K562 (cell line): ENCODE data around the gene GLT6D1. TPM values are rescaled to one million over a fixed set of nuclear protein-coding genes. Genes with fewer than 3 reads are reported as not detected.

Experiments
- ATAC-seq: fragments of 200-7000 bp; cut with Tn5 transposase; 3 replicates; pipeline ENCODE4 v1.9.1; 2020; ENCODE audit warnings: moderate library complexity
- Bru-seq: library from RNA; stranded (reverse); fragments of 400-500 nt; gene quantifications from one replicate; lab custom pipeline; 2021; lab: Mats Ljungman, UMichigan
- BruChase-seq, 2 experiments: library from RNA; stranded (reverse); fragments of 400-500 nt; gene quantifications; one replicate each; lab custom pipeline; 2021; lab: Mats Ljungman, UMichigan
- BruUV-seq: library from RNA; stranded (reverse); fragments of 400-500 nt; replicated peaks from 2 replicates; lab custom pipeline; 2021; lab: Mats Ljungman, UMichigan
- CTCF ChIA-PET: fragments of 300-600 bp; formaldehyde crosslinking; extraction: SDS; loops from one replicate; lab custom pipeline; 2021; ENCODE audit warnings: low intra/inter-chr PET ratio; lab: Yijun Ruan, JAX
- POLR2A ChIA-PET: fragments of 300-600, 350-650 bp; sonication (Branson Sonifier 250); formaldehyde crosslinking; extraction: SDS; loops from one replicate; lab custom pipeline; 2021; ENCODE audit warnings: antibody characterized with exemption, inconsistent platforms; lab: Yijun Ruan, JAX
- DNase-seq, 4 experiments: peaks; one replicate each; pipeline versions ENCODE4 v3.0.0 to v3.0.0-alpha.2; 2011 to 2018; ENCODE audit warnings: low spot score in 3 of 4, mixed read lengths in 3 of 4; ENCODE audit errors: extremely low read depth in 1 of 4
- FAIRE-seq: peaks from 2 replicates; lab custom pipeline; 2011; peaks lifted over from hg19 to GRCh38; lab: Jason Lieb, UNC
- H2AFZ ChIP-seq: 2 replicates; pipeline ENCODE4 v1.6.0; 2011; ENCODE audit warnings: low read depth, low read length, control low read depth, inconsistent platforms
- H3K27ac ChIP-seq: fragments of 200-600 bp; 3 replicates; pipeline ENCODE4 v1.8.0; 2011; ENCODE audit warnings: low read depth, mild to moderate bottlenecking, control low read depth, inconsistent platforms, low read length, moderate library complexity, mixed read lengths; ENCODE audit errors: extremely low read depth
- H3K27me3 ChIP-seq, 2 experiments: fragments of 300-600 bp in 1 of 2; 2 replicates in 1 of 2; 3 replicates in 1 of 2; pipeline versions ENCODE4 v1.6.0 to v1.8.0; 2011; ENCODE audit warnings: inconsistent platforms in 2 of 2, low read length in 2 of 2, mild to moderate bottlenecking in 1 of 2, mixed read lengths in 1 of 2, moderate library complexity in 1 of 2; ENCODE audit not compliant: control insufficient read depth in 2 of 2, insufficient read depth in 2 of 2
- H3K36me3 ChIP-seq: fragments of 300-600 bp; 3 replicates; pipeline ENCODE4 v1.8.0; 2011; ENCODE audit warnings: mild to moderate bottlenecking, low read length, inconsistent platforms; ENCODE audit not compliant: control insufficient read depth, insufficient read depth
- H3K4me1 ChIP-seq, 2 experiments: fragments of 200-600 bp in 1 of 2; replicated peaks in 1 of 2; 2 replicates in 1 of 2; 3 replicates in 1 of 2; pipeline versions ENCODE4 v1.5.1 to v1.8.0; 2011; ENCODE audit warnings: inconsistent platforms in 2 of 2, low read length in 2 of 2, mild to moderate bottlenecking in 1 of 2, mixed read lengths in 1 of 2, moderate library complexity in 1 of 2; ENCODE audit not compliant: control insufficient read depth in 2 of 2, insufficient read depth in 2 of 2
- H3K4me2 ChIP-seq: 2 replicates; pipeline ENCODE4 v1.6.1; 2011; ENCODE audit warnings: low read length, control low read depth, inconsistent platforms, mixed read lengths; ENCODE audit not compliant: insufficient read depth
- H3K4me3 ChIP-seq: fragments of 200-600 bp; sonication (generic), shearing (Covaris generic); 2 replicates; pipeline ENCODE4 v1.5.1; 2016; ENCODE audit warnings: control low read depth, inconsistent platforms
- H3K79me2 ChIP-seq: fragments of 200-600 bp; 3 replicates; pipeline ENCODE4 v1.8.0; 2011; ENCODE audit warnings: low read length, inconsistent platforms; ENCODE audit not compliant: control insufficient read depth, insufficient read depth
- H3K9ac ChIP-seq, 2 experiments: 2 replicates each; pipeline versions ENCODE4 v1.6.0 to v1.6.1; 2011; ENCODE audit warnings: low read depth in 2 of 2, low read length in 2 of 2, control low read depth in 1 of 2, inconsistent platforms in 1 of 2, mild to moderate bottlenecking in 1 of 2, mixed read lengths in 1 of 2; ENCODE audit not compliant: insufficient read depth in 1 of 2
- H3K9me1 ChIP-seq: one replicate; pipeline ENCODE4 v1.6.0; 2011; ENCODE audit warnings: inconsistent platforms, mild to moderate bottlenecking, low read length, moderate library complexity; ENCODE audit not compliant: control insufficient read depth, insufficient read depth
- H3K9me3 ChIP-seq: replicated peaks from 2 replicates; pipeline ENCODE4 v1.5.1; 2011; ENCODE audit warnings: low read depth, low read length, inconsistent platforms; ENCODE audit not compliant: control insufficient read depth, insufficient read depth
- H4K20me1 ChIP-seq: replicated peaks from 2 replicates; pipeline ENCODE4 v1.6.1; 2011; ENCODE audit warnings: low read length, inconsistent platforms, mixed read lengths; ENCODE audit not compliant: control insufficient read depth, insufficient read depth
- CEBPB ChIP-seq: fragments of 450-650 bp; IDR thresholded peaks from 2 replicates; pipeline ENCODE4 v1.6.1; 2016; ENCODE audit warnings: missing genetic modification characterization, missing compliant biosample characterization
- ETV5 ChIP-seq: sonication (generic); formaldehyde crosslinking; IDR thresholded peaks from 2 replicates; pipeline ENCODE4 v1.4.0; 2020; ENCODE audit warnings: low read depth, mild to moderate bottlenecking, missing genetic modification reagents
- FOSL1 ChIP-seq: fragments of 200-800 bp; sonication (Bioruptor generic); conservative IDR thresholded peaks from 2 replicates; pipeline ENCODE4 v1.6.1; 2016; ENCODE audit warnings: missing genetic modification characterization, missing compliant biosample characterization
- GTF2E2 ChIP-seq: fragments of 200-800 bp; sonication (Bioruptor generic); IDR thresholded peaks from 2 replicates; pipeline ENCODE4 v1.6.1; 2016; ENCODE audit warnings: missing genetic modification characterization, missing compliant biosample characterization
- HMGN3 ChIP-seq: IDR thresholded peaks from 2 replicates; pipeline ENCODE4 v1.6.1; 2011; ENCODE audit warnings: borderline replicate concordance, low read depth, mild to moderate bottlenecking, mixed read lengths, low read length; ENCODE audit not compliant: insufficient read length; ENCODE audit errors: extremely low read depth
- IFI16 ChIP-seq: fragments of 250-450 bp; sonication (Bioruptor Pico); IDR thresholded peaks from 2 replicates; pipeline ENCODE4 v2.1.2; 2022; ENCODE audit warnings: mild to moderate bottlenecking, inconsistent platforms
- KLF16 ChIP-seq: IDR thresholded peaks from 2 replicates; pipeline ENCODE4 v1.6.1; 2016; ENCODE audit warnings: antibody characterized with exemption
- MCM2 ChIP-seq: fragments of 450-650 bp; IDR thresholded peaks from 2 replicates; pipeline ENCODE4 v1.6.1; 2017; ENCODE audit warnings: low read depth, mild to moderate bottlenecking
- NBN ChIP-seq: fragments of 450-650 bp; IDR thresholded peaks from 2 replicates; pipeline ENCODE4 v1.6.1; 2016; ENCODE audit warnings: low read depth, mild to moderate bottlenecking
- NELFE ChIP-seq: IDR thresholded peaks from 2 replicates; pipeline ENCODE4 v1.6.1; 2011; ENCODE audit warnings: mild to moderate bottlenecking; ENCODE audit not compliant: insufficient read depth, insufficient read length
- NR4A1 ChIP-seq, 2 experiments: fragments of 250-450 bp in 1 of 2; fragments of 450-650 bp in 1 of 2; sonication (Bioruptor Pico) in 1 of 2; IDR thresholded peaks; 2 replicates each; pipeline versions ENCODE4 v1.4.0 to v1.6.1; 2016 to 2020; ENCODE audit warnings: mild to moderate bottlenecking in 2 of 2, missing compliant biosample characterization in 1 of 2, missing genetic modification characterization in 1 of 2, moderate library complexity in 1 of 2
- SNIP1 ChIP-seq: fragments of 450-650 bp; IDR thresholded peaks from 2 replicates; pipeline ENCODE4 v1.7.1; 2017; ENCODE audit warnings: low read depth, mild to moderate bottlenecking
- THRA ChIP-seq: fragments of 450-650 bp; IDR thresholded peaks from 2 replicates; pipeline ENCODE4 v1.6.1; 2017; ENCODE audit warnings: mild to moderate bottlenecking, moderate library complexity
- U2AF1 ChIP-seq: fragments of 200-400 bp; formaldehyde crosslinking; optimal IDR thresholded peaks from 2 replicates; pipeline ENCODE3; 2017; ENCODE audit warnings: mild to moderate bottlenecking, low read depth, low read length, moderate library complexity
- U2AF2 ChIP-seq: fragments of 200-400 bp; formaldehyde crosslinking; optimal IDR thresholded peaks from 2 replicates; pipeline ENCODE3; 2017; ENCODE audit warnings: low read depth, mild to moderate bottlenecking, low read length
- WGBS: fragments of 100-300 bp; shearing (Covaris generic); methylation state at CpG from one replicate; pipeline ENCODE4 v1.1.6; 2016; ENCODE audit warnings: low coverage, mixed read lengths; ENCODE audit not compliant: insufficient coverage; ENCODE audit errors: missing lambda C conversion rate; 5-methylcytosine and 5-hydroxymethylcytosine counted together
- in situ Hi-C: fragments of 300-500 bp; cut with MboI; formaldehyde crosslinking; loops from 4 replicates; pipeline ENCODE4 v1.15.0; 2018; ENCODE audit warnings: inconsistent platforms, mixed read lengths
- intact Hi-C: fragments of 100-400 bp; cut with micrococcal nuclease; formaldehyde crosslinking; loops from 2 replicates; pipeline ENCODE4 v1.14.2; 2022
- long read RNA-seq, 3 experiments: library from polyadenylated mRNA in 2 of 3; library from RNA in 1 of 3; unstranded in 2 of 3; stranded (forward) in 1 of 3; transcript quantifications; one replicate each; pipeline ENCODE4 v2.0.0, GENCODE V29; 2019 to 2022
- polyA minus RNA-seq, 3 experiments: library from RNA; depleted of rRNA, polyadenylated mRNA; stranded (reverse); fragments of >200 nt; gene quantifications; 2 replicates each; pipeline ENCODE4 v1.2.3, GENCODE V29; 2011
- polyA plus RNA-seq, 8 experiments: library from polyadenylated mRNA; depleted of rRNA in 4 of 8; stranded (reverse) in 5 of 8; unstranded in 3 of 8; fragments of >200 nt; fragmentation: Nextera tagmentation in 2 of 8; fragmentation: Illumina TruSeq in 1 of 8; extraction: Ambion mirVana in 2 of 8; extraction: Trizol in 1 of 8; gene quantifications; 2 replicates each; pipeline versions ENCODE4 v1.2.1 to v1.2.3, GENCODE V29; 2011 to 2014; ENCODE audit warnings: inconsistent platforms in 1 of 8, missing spikeins in 1 of 8
- total RNA-seq, 7 experiments: library from RNA; depleted of rRNA in 6 of 7; stranded (reverse); fragments of >200 nt in 6 of 7; fragmentation: Illumina TruSeq in 2 of 7; extraction: Trizol in 2 of 7; gene quantifications; 2 replicates each; pipeline versions ENCODE4 v1.2.1 to v1.2.3, GENCODE V29; 2011 to 2021; ENCODE audit warnings: low replicate concordance in 1 of 7
- TF ChIP-seq, protein P1 (sequence below): fragments of 200-400 bp; formaldehyde crosslinking; IDR thresholded peaks from 2 replicates; pipeline ENCODE4 v1.6.1; 2017; ENCODE audit warnings: mild to moderate bottlenecking, low read depth, low read length, moderate library complexity

Gene GLT6D1
- total RNA-seq (2011; cell fraction: chromatin; rRNA removed; ENCODE audit: low replicate concordance), result not detected in 2 replicates
- total RNA-seq (2011; cell fraction: nucleolus; rRNA removed), result not detected in 2 replicates
- total RNA-seq (2011; cell fraction: nucleoplasm; rRNA removed), result not detected in 2 replicates
- not detected in 2 replicates for total RNA-seq (2014; rRNA removed)
- total RNA-seq (2014; rRNA removed; fragmentation: Illumina TruSeq; extraction: Trizol), result not detected in 2 replicates
- total RNA-seq (2015; rRNA removed; fragmentation: Illumina TruSeq; extraction: Trizol), result not detected in 2 replicates
- not detected in 2 replicates for total RNA-seq (2021)
- not detected in 2 replicates for polyA plus RNA-seq (2011; rRNA removed)
- polyA plus RNA-seq (2011; cell fraction: cytosol; rRNA removed), result not detected in 2 replicates
- polyA plus RNA-seq (2011; cell fraction: nucleus; rRNA removed), result not detected in 2 replicates
- not detected in 2 replicates for polyA plus RNA-seq (2012)
- polyA plus RNA-seq (2014; fragmentation: Illumina TruSeq; extraction: Trizol), result not detected in 2 replicates
- polyA plus RNA-seq (2014; fragmentation: Nextera tagmentation; extraction: Ambion mirVana), result not detected
- polyA plus RNA-seq (2014; rRNA removed), result not detected in 2 replicates
- not detected in 2 replicates for polyA minus RNA-seq (2011; rRNA and poly(A)+ RNA removed)
- not detected in 2 replicates for polyA minus RNA-seq (2011; cell fraction: cytosol; rRNA and poly(A)+ RNA removed)
- not detected in 2 replicates for polyA minus RNA-seq (2011; cell fraction: nucleus; rRNA and poly(A)+ RNA removed)
- Bru-seq, nascent RNA, result not detected
- not detected for BruChase-seq, experiment 1, labeled RNA remaining after a 2-hour chase
- BruChase-seq, experiment 2, labeled RNA remaining after a 6-hour chase, result percentile 6 among the genes with signal in this experiment
- long read RNA-seq, experiment 1, result 0 reads
- long read RNA-seq, experiment 2, result 0 reads
- long read RNA-seq, experiment 3, result 0 reads

DNA sequence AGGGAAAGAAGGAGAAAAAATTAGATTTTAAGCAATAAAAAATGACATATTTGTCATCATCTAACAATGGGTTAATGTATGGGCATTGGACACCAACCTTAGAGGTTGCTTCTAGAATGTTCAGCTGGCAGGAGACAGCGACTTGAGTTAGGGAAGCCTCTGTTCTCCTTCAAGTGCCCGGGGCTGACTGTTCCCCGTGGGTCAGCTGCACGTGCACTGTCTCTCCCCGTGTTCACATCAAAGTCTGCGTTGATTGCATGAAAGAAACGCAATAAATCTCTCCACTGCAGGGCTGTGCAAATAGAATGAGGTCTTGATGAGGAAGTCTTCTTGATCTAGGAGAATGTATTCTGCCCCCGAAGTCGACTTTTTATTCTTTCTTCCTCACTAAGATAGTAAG lies at the start of gene GLT6D1:
GLT6D1 (minus strand) TSS at position 345 of the 400 bp plus-strand sequence. CDS start 353 bp downstream, outside the sequence.
- 1% methylated on average over 9 of the region's 9 CpGs for WGBS
- TF ChIP-seq NBN, result no peak
- TF ChIP-seq FOSL1 (tag), result no peak
- no peak for TF ChIP-seq NR4A1 (CRISPR knock-in tag; IDR thresholded peaks at IDR 0.05)
- no peak for TF ChIP-seq NR4A1 (tag; IDR thresholded peaks at IDR 0.05)
- no peak for TF ChIP-seq MCM2
- TF ChIP-seq U2AF2, result no peak
- TF ChIP-seq, protein P1, sequence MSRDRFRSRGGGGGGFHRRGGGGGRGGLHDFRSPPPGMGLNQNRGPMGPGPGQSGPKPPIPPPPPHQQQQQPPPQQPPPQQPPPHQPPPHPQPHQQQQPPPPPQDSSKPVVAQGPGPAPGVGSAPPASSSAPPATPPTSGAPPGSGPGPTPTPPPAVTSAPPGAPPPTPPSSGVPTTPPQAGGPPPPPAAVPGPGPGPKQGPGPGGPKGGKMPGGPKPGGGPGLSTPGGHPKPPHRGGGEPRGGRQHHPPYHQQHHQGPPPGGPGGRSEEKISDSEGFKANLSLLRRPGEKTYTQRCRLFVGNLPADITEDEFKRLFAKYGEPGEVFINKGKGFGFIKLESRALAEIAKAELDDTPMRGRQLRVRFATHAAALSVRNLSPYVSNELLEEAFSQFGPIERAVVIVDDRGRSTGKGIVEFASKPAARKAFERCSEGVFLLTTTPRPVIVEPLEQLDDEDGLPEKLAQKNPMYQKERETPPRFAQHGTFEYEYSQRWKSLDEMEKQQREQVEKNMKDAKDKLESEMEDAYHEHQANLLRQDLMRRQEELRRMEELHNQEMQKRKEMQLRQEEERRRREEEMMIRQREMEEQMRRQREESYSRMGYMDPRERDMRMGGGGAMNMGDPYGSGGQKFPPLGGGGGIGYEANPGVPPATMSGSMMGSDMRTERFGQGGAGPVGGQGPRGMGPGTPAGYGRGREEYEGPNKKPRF, result no peak
- TF ChIP-seq ETV5 (CRISPR knock-in tag), result no peak
- TF ChIP-seq U2AF1, result no peak
- no peak for TF ChIP-seq NELFE
- TF ChIP-seq GTF2E2 (tag), result no peak
- no peak for TF ChIP-seq KLF16
- TF ChIP-seq HMGN3, result no peak
- no peak for TF ChIP-seq SNIP1
- TF ChIP-seq IFI16 (CRISPR knock-in tag), result no peak
- TF ChIP-seq THRA, result no peak
- no peak for TF ChIP-seq CEBPB

More for the DNA sequence above, at the start of gene GLT6D1:
- Histone ChIP-seq H3K4me3 (no peak within 1 kb of the TSS), H4K20me1 (no peaks in the 10 kb centered on the region), H3K9me1 (no peaks in the 10 kb centered on the region), H2AFZ (no peak within 1 kb of the TSS), H3K4me2 (no peak within 1 kb of the TSS), H3K27me3 (peaks cover 6 to 8% of the 10 kb centered on the region in 2 experiments; a peak in 3 of 5 replicates), H3K4me1 (no peaks in the 10 kb centered on the region), H3K9me3 (no peaks in the 10 kb centered on the region), H3K79me2 (no peaks in the 10 kb centered on the region), H3K9ac (no peak within 1 kb of the TSS), H3K27ac (no peak within 1 kb of the TSS), H3K36me3 (no peaks in the 10 kb centered on the region)
- no peak for DNase-seq
- intact Hi-C loops (no loop called here), in situ Hi-C loops (no loop called here)
- no peak for FAIRE-seq
- ATAC-seq, result no peak
- ChIA-PET POLR2A (interaction anchor here (1.1 kb wide), 1 partner anchor 125 kb away, joined by 3 read pairs; no protein-coding TSS in a partner anchor), CTCF (no interaction called here)
- BruUV-seq, result no TSS peak
